Measurements from ENCODE around the gene ZNF79. TPM values are rescaled to one million over a fixed set of nuclear protein-coding genes. Genes with fewer than 3 reads are reported as not detected.

ZNF79 gene
- total and polyA plus RNA-seq, 2 of the 4 experiments (the other 2 are of a cell fraction) = 5.6 to 15.4 TPM

DNA sequence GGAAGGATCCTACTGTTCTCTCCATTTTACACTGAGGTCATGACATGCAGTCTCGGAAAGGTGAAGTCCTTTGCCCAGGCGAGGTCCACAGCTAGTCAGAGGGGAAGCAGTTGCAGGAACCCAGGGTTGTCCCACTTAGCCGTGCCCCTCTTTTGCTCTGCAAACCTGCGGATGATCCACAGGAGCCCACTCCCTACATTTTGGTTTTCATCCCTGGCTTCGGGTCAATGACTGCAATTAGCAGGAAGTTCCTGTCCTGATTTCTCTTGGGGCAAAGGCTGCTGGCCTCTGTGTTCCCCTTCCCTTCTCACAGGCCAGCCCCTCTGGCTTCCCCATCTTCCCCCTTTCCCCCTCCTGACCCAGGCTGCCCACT, 25.9 kb upstream of the ZNF79 start:
- Histone ChIP-seq H3K9me1 (ENCODE audit: insufficient read depth, low read length) (peaks cover 3% of the 10 kb centered on the region; the same call in 1 of the 2 replicates), H3K18ac (ENCODE audit: low read depth, low read length) (no peak overlapping the region), H2AK5ac (ENCODE audit: low read depth, low read length) (peak overlapping the region; percentile 78; the same call in 1 of the 2 replicates), H4K5ac (ENCODE audit: low read depth, low read length) (no peak overlapping the region), H3K56ac (ENCODE audit: extremely low read depth, insufficient read depth, low read length) (peak overlapping the region; percentile 33; the same call in 1 of the 2 replicates), H4K8ac (ENCODE audit: low read depth in 2 of 2, low read length in 2 of 2) (peak overlapping the region in 1 of 2 experiments; percentile 43; a peak in 1 of 4 replicates), H4K91ac (ENCODE audit: insufficient read depth, low read depth, low read length) (no peak overlapping the region), H2BK5ac (ENCODE audit: low read depth, low read length, poor library complexity, severe bottlenecking) (no peak overlapping the region), H2BK20ac (ENCODE audit: low read depth, low read length) (no peak overlapping the region), H3K4me3 (ENCODE audit: insufficient read depth, low read depth, low read length) (peak overlapping the region; percentile 55), H2BK15ac (ENCODE audit: low read depth, low read length) (no peak overlapping the region), H2AFZ (replicated peaks; ENCODE audit: low read length, poor library complexity) (peak overlapping the region; percentile 96), H2BK120ac (ENCODE audit: low read depth, low read length) (no peak overlapping the region), H4K20me1 (ENCODE audit: insufficient read depth, low read length) (peaks cover 6% of the 10 kb centered on the region; the same call in 1 of the 2 replicates), H3K36me3 (ENCODE audit: control insufficient read depth, insufficient read depth, low read length) (0 out of 2 replicates have a peak, but pooled peaks cover 1% of the 10 kb centered on the region), H3K4ac (ENCODE audit: low read depth, low read length) (0 out of 2 replicates have a peak overlapping the region, but pooled peaks have one; percentile 1), H3K4me1 (ENCODE audit: control insufficient read depth, insufficient read depth, low read length) (peaks cover 2% of the 10 kb centered on the region; the same call in 1 of the 2 replicates), H3K27me3 (ENCODE audit: control insufficient read depth, insufficient read depth, low read length) (peaks cover 5% of the 10 kb centered on the region; the same call in 1 of the 2 replicates), H3K27ac (ENCODE audit: insufficient read depth, low read length) (no peak overlapping the region), H3K79me1 (ENCODE audit: low read depth in 1 of 2, low read length in 2 of 2) (peaks cover 0 to 13% of the 10 kb centered on the region in 2 experiments; a peak in 2 of 4 replicates), H3K14ac (replicated peaks; ENCODE audit: low read depth, low read length) (no peak overlapping the region), H3K9ac (ENCODE audit: low read depth, low read length) (peak overlapping the region; percentile 55; the same call in 1 of the 2 replicates), H3K9me3 (ENCODE audit: control insufficient read depth, insufficient read depth, low read length) (no peaks in the 10 kb centered on the region), H3K23ac (ENCODE audit: low read depth, low read length) (peak overlapping the region; percentile 89; the same call in 1 of the 2 replicates), H3K4me2 (ENCODE audit: low read depth, low read length) (peak overlapping the region; percentile 69), H2AK9ac (replicated peaks; ENCODE audit: low read depth, low read length, poor library complexity) (peak overlapping the region; percentile 88)
- dilution Hi-C loops (cut with HindIII; ENCODE audit: low sequenced_read_pairs, unreplicated experiment) = no loop called here
- BruUV-seq (replicated peaks) = no TSS peak
- TF ChIP-seq MXI1 (IDR thresholded peaks at IDR 0.05; ENCODE audit: borderline replicate concordance, low read depth, low read length) (no peak), RCOR1 (IDR thresholded peaks at IDR 0.05; ENCODE audit: insufficient replicate concordance, low read length) (no peak), MAZ (IDR thresholded peaks at IDR 0.05; ENCODE audit: borderline replicate concordance, low read depth, low read length) (no peak), CEBPB (IDR thresholded peaks at IDR 0.05; ENCODE audit: low read depth, low read length) (no peak), RAD21 (IDR thresholded peaks at IDR 0.05; ENCODE audit: low read length) (no peak), CHD1 (IDR thresholded peaks at IDR 0.05; ENCODE audit: low read depth, low read length) (no peak), FOS (IDR thresholded peaks at IDR 0.05; ENCODE audit: low read depth, low read length) (no peak), RFX5 (IDR thresholded peaks at IDR 0.05; ENCODE audit: low read depth, low read length) (no peak), BHLHE40 (IDR thresholded peaks at IDR 0.05; ENCODE audit: low read depth, low read length) (no peak), MAFK (IDR thresholded peaks at IDR 0.05; ENCODE audit: low read depth, low read length) (no peak), NFE2L2 (IDR thresholded peaks at IDR 0.05; ENCODE audit: low read depth, low read length) (no peak), SMC3 (IDR thresholded peaks at IDR 0.05; ENCODE audit: low read depth, low read length) (no peak), POLR2A (IDR thresholded peaks at IDR 0.05; ENCODE audit: low read depth, low read length) (no peak)
- TF ChIP-seq, protein P1, sequence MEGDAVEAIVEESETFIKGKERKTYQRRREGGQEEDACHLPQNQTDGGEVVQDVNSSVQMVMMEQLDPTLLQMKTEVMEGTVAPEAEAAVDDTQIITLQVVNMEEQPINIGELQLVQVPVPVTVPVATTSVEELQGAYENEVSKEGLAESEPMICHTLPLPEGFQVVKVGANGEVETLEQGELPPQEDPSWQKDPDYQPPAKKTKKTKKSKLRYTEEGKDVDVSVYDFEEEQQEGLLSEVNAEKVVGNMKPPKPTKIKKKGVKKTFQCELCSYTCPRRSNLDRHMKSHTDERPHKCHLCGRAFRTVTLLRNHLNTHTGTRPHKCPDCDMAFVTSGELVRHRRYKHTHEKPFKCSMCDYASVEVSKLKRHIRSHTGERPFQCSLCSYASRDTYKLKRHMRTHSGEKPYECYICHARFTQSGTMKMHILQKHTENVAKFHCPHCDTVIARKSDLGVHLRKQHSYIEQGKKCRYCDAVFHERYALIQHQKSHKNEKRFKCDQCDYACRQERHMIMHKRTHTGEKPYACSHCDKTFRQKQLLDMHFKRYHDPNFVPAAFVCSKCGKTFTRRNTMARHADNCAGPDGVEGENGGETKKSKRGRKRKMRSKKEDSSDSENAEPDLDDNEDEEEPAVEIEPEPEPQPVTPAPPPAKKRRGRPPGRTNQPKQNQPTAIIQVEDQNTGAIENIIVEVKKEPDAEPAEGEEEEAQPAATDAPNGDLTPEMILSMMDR (conservative IDR thresholded peaks at IDR 0.05; ENCODE audit: low read depth, low read length) = no peak
- TF ChIP-seq, protein P2, sequence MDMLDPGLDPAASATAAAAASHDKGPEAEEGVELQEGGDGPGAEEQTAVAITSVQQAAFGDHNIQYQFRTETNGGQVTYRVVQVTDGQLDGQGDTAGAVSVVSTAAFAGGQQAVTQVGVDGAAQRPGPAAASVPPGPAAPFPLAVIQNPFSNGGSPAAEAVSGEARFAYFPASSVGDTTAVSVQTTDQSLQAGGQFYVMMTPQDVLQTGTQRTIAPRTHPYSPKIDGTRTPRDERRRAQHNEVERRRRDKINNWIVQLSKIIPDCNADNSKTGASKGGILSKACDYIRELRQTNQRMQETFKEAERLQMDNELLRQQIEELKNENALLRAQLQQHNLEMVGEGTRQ (IDR thresholded peaks at IDR 0.05; ENCODE audit: low read depth, low read length) = no peak
- TF ChIP-seq, protein P3, sequence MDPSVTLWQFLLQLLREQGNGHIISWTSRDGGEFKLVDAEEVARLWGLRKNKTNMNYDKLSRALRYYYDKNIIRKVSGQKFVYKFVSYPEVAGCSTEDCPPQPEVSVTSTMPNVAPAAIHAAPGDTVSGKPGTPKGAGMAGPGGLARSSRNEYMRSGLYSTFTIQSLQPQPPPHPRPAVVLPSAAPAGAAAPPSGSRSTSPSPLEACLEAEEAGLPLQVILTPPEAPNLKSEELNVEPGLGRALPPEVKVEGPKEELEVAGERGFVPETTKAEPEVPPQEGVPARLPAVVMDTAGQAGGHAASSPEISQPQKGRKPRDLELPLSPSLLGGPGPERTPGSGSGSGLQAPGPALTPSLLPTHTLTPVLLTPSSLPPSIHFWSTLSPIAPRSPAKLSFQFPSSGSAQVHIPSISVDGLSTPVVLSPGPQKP (IDR thresholded peaks at IDR 0.05; ENCODE audit: borderline replicate concordance, low read depth, low read length) = no peak
- ATAC-seq (ENCODE audit: low read depth) (no peak), DNase-seq (no peak)
- ChIA-PET POLR2A (ENCODE audit: unreplicated experiment) (no interaction called here), CTCF (interaction anchor here (1.0 kb wide), 1 partner anchor 10 kb away, joined by 3 read pairs; no protein-coding TSS in a partner anchor)
- in situ Hi-C loops (cut with MboI; ENCODE audit: low sequenced_read_pairs) = loop anchor here (5.0 to 25.0 kb wide), 2 partner anchors 181 to 461 kb away; no protein-coding TSS in a partner anchor
- 46% methylated on average over 5 of the region's 5 CpGs; no CpG with 5 or more reads in 1 of the 2 experiments for WGBS, 2 experiments (ENCODE audit: extremely low coverage in 2 of 2, insufficient read length in 1 of 2)
- intact Hi-C loops (cut with micrococcal nuclease) = loop anchor here (10.0 kb wide), 1 partner anchor 113 kb away; no protein-coding TSS in a partner anchor

Measured in IMR-90 (cell line).